ENCODE results near the gene OSBPL9.
A peak's percentile ranks its signal among the peaks of the same experiment; 100 is the strongest.
"Not testable (repeated sequence)": the region's sequence is repeated elsewhere in the genome, so short reads cannot be mapped to it uniquely, and the experiment has no call there.

Gene OSBPL9

DNA sequence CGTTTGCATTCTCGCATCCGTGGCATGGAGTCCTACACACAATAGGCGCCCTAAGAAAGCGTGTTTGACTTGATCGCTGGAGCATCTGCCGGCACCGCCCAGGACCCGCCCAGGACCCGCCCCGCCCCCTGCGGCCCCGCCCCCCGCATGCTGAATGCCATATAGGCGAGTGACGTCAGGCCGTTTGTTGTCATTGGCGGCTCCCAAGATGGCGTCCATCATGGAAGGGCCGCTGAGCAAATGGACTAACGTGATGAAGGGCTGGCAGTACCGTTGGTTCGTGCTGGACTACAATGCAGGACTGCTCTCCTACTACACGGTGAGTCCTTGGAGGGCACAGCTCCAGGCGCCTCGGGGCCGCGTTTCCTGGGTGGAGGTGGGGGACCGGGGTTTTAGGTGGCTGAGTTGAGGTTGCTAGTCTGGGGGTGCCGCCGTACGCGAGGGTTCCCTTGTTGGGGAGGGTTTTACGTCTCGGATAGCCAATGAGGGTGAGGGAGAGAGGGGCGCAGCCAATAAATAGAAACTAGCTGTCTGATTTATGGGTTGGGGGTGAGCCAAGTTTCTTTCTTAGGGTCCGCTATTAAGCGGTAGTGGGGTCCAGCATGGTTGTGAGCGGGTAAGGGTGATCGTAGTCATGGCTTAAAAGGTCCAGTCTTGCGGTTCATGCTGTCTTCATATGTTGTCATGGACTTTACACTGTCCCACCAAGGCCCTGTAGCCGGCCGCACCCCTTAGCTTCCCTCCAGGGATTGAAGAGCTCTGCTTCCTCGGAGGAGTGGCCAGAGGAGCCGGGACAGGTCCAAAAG, at the start of gene OSBPL9:
OSBPL9 (plus strand) TSS at position 190 of the 806 bp plus-strand sequence; CDS start at position 209, 19 bp downstream.
- peak; percentile 91 for DNase-seq

DNA sequence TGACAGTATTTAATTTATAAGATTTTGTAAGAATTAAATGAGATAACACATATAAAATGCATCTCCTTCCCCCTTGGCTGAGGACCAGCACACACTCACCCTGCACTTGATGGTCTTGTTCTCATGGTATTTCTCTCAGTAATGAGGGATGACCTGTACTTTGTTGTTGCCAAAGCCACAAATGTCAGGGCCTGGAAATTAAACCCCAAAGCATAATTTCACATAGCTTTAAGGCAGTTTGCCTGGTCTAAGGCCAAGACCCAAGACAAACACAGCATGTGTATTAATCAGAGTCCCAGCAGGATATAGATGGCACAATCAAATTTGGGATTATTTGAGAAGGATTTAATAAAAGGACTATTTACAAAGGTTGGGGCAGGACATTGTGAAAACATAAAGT, 49.2 kb upstream of the OSBPL9 start:
- DNase-seq, result no peak

DNA sequence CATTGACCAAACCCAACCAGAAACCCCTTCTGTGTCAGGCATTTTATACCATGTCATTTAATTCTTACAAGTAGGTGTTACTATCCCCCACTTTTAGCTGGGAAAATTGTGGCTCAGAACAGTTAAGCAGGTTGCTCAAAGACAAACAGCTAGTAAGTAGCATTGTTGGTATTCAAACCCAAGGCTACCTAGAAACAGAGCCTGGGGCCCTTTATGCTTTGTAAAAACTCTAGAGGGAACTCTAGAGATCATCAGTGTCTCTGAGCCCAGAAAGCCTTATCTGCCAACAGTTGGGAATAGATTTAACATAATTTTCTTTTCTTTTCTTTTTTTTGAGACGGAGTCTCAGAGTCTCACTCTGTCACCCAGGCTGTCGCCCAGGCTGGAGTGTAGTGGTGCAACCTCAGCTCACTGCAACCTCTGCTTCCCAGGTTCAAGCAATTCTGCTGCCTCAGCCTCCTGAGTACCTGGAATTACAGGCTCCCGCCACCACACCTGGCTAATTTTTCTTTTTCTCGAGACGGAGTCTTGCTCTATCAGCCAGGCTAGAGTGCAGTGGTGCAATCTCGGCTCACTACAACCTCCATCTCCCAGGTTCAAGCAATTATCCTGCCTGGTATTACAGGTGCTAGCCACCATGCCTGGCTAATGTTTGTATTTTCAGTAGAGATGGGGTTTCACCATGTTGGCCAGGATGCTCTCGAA, 48.5 kb upstream of the OSBPL9 start:
- DNase-seq, result no peak

DNA sequence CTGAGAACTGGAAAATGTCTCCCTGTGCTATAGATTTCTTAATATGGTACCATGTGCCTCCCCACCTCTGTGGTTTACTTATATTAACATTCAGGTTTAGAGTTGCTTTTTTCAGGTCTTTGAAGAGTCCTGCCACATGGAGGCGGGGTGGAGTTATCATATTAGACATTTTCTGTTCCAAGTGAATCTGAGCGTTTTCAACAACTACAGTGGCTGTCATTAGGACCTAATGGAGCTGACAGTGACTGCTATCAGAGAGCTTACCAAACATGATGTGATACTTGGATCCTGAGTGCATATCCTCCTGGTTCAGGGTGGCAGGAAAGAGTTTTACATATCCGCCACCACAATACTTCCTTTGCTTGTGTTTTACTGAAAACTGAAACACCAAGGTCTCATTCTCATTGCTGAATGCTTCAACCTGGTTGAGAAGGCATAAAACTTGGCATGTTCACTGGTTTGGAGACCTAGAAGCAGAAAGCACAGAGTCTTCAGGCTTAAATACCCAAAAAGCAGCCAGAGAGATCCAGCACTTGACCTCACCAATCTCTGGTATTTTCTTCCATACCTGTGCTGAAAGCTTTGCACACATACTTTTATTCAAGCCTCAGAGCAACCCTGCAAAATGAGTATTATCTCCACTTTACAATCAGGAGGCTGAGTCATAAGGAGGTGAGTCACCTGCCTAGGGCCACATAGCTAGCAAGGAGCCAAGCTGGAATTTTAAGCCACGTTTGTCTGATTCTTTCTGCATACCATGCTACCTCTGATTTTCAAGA, 47.4 kb upstream of the OSBPL9 start:
- DNase-seq, result peak; percentile 63

DNA sequence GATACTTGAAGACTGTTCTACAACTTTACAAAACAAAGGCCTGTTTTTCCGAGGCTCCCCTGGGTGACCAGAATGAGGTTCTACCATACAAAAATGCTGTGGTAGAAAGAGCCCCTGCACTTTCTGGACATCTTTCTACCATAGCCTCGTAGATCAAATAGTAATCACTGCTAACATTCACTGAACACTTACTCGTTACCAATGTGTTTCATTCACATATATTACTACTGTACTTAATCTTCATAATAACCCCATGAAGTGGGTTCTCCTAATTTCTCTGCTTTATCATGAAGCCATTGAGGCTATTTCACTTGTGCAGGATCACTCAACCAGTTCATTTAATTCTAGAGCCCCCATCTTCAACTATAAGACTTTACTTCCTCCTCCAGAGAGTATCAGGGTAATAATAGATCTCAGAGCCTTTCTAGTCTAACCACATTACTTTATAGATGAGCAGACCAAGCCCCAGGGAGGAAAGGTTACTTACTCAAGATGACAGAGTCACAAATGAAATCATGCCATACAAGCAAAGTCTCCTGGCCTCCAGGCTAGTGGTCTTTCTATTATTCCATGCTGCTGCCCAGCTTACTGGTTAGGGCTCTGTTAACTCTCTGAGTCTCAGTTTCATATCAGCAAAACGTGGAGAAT, 46.7 kb upstream of the OSBPL9 start:
- DNase-seq, result no peak

DNA sequence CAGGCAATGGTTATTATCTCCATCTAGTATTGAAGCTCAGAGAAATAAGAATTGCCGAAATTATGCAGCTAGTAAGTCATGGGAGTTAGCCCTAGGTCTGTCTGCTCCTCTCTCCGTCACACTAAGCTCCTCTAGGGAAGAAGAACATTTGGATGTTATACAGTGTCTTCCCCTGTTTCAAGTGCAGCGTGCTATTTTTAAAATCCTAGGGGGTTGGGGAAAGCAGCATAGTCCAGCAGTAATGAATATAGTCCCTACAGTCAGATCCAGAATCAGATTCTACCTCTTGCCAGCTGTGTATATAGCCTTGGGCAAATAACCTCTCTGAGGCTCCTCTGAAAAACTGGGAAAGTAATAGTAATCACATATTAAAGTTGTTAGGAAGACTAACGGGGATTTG, 44.5 kb upstream of the OSBPL9 start:
- DNase-seq, result no peak

DNA sequence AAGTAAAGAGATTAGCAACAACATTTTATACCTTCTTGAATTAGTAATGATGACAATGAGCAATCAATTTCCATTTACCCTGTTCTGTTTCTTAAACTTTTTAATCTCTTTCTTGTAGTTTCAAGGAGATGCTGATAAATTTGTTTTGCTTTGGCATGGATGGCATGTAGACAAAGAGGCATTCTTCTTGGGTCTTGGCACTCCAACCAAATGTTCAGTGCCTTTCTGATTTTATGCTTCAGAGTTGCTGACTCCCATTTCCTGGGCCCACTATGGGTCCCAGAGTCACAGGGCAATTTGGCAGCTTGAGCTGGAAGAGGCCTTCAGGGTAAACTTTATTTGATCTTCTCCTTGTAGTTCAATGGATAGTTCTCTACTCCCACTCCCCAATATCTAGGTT, 42.1 kb upstream of the OSBPL9 start:
- no peak for DNase-seq

DNA sequence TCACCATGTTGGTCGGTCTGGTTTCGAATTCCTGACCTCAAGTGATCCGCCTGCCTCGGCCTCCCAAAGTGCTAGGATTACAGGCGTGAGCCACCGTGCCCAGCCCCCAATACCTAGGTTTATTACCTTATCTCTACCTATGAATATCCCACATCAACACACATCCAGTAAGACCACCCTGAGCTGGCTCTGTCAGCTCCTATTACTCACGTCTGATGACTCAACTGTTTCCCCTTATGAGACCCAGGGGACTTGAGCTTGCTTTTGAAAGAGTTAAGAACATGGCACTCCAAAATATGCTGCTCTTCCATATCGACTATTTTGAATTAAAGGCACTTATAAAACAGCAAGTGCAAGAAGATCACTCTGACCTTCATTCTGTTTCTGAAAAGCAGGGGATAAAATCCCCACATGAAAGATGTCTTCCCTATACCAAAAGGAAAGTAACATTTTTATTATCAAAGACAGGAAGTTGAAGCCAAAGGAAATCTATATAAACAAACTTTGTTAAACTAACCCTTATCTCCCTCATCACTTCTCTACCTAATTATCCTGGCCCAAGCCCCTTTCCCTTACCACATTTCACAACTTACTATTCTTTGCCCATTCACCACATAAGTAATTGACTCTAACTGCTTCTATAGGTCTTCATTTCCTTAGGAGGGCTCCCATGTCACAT, 41.3 kb upstream of the OSBPL9 start:
- DNase-seq, result no peak

- no peak for DNase-seq
Observed at GRCh38 chr1:51576085-51576444, 40.8 kb upstream of the OSBPL9 start.

GRCh38 chr1:51576923-51577322, 40.0 kb upstream of the OSBPL9 start:
- no peak for DNase-seq

- no peak for DNase-seq
Observed at GRCh38 chr1:51578383-51579109, 38.3 kb upstream of the OSBPL9 start.

GRCh38 chr1:51581238-51581637, 35.7 kb upstream of the OSBPL9 start:
- no peak for DNase-seq

DNA sequence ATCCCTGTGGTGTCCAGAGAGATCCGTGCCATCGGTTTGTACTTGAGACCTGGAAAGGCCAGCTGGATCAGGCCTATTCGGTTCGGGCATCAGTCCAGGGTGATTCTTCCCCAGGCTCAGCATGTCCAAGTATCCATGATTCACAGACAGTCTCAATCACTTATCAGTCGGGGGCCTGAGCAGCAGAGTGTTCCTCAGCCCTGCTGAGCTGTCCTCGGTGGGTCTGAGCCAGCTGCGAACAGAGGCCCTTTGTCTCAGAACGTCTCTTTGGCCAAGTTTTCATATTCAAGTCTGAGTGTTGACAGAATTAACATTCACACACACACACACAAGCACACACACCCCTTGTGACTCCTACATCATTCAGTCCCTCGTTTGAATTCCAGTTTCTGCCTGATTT, 33.4 kb upstream of the OSBPL9 start:
- no peak for DNase-seq

- DNase-seq, result no peak
Observed at GRCh38 chr1:51584021-51584420, 32.9 kb upstream of the OSBPL9 start.

DNA sequence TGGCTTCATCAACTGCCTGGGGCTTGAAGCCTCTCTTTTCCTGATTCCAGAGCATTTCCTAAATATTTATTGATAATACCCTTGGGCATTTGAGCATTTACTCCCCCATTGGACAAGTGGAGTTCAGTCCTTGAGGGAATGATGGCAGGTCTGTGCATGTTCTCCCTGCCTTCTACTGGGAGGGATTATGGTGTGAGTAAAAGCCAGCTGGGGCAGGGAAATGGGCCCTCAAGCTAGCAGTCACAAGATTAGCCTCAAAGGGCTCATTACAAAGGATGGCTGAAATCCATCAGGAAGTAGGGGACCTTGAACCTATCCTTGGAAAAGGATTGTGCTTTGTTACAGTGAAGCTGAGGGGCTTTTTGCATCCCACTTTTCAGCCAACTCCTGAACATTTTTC, 24.2 kb upstream of the OSBPL9 start:
- no peak for DNase-seq

- no peak for DNase-seq
Observed at GRCh38 chr1:51594716-51595115, 22.2 kb upstream of the OSBPL9 start.

- DNase-seq, result no peak
Observed at GRCh38 chr1:51600529-51600928, 16.4 kb upstream of the OSBPL9 start.

DNA sequence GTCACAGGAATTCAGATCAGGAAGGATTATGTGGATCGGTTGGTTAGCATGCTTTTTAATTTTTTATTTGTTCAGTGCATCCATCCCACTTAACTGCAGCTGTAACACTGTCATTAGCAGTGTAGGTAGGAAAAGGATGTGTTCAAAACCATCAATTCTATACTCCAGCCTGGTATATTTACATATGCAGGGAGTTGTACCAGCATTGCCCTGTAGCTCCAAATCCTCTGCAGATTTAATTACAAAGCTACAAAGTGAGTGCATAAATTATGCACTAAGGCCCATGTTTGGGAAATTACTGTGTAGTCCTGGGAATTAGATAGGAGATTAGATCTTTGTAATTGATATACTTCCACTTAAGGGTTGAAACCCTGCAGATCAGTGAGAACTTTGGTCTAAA, 15.9 kb upstream of the OSBPL9 start:
- DNase-seq, result no peak

- DNase-seq, result no peak
Observed at GRCh38 chr1:51605961-51606723, 10.8 kb upstream of the OSBPL9 start.

DNA sequence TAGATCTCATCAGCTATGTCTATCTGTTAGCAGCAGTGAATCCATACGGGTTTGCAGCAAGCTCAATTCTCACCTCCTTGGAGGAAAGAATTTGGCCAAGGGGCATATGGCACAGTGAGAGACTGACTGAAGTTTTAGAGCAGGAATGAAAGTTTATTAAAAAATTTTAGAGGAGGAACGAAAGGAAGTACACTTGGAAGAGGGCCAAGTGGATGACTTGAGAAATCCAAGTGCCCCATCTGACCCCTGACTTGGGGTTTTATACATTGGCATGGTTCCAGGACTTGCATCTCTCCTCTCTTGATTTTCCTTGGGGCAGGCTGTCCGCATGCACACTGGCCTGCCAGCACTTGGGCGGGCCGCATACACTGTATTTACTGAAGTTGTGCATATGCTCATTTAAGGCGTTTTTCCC, 9.2 kb upstream of the OSBPL9 start:
- no peak for DNase-seq

- DNase-seq, result not testable (repeated sequence)
Observed at GRCh38 chr1:51610104-51610503, 6.8 kb upstream of the OSBPL9 start.
